Stimulated activated CD8-positive, alpha-beta memory T cell treated with anti-CD3 and anti-CD28 coated beads, Interleukin-4, amount 100 ng/mL, for 48 hours (primary cell): ENCODE measurements around the gene UROC1.

Experiments
- DNase-seq: peaks from one replicate; pipeline ENCODE4 v3.0.0-alpha.2; 2020

The UROC1 gene

GRCh38 chr3:126438746-126439145 is 78.8 kb downstream of the UROC1 start:
- DNase-seq = no peak

GRCh38 chr3:126438186-126438585 is 79.4 kb downstream of the UROC1 start:
- no peak for DNase-seq

- DNase-seq = peak; percentile 10
Observed at GRCh38 chr3:126436826-126437717, 80.5 kb downstream of the UROC1 start.

GRCh38 chr3:126435456-126436315 is 81.9 kb downstream of the UROC1 start:
- peak; percentile 16 for DNase-seq

GRCh38 chr3:126434931-126435411 is 82.6 kb downstream of the UROC1 start:
- peak; percentile 17 for DNase-seq

GRCh38 chr3:126434264-126434590 is 83.3 kb downstream of the UROC1 start:
- DNase-seq = peak; percentile 11

- no peak for DNase-seq
Observed at GRCh38 chr3:126433496-126434263, 83.9 kb downstream of the UROC1 start.

- peak; percentile 17 for DNase-seq
Observed at GRCh38 chr3:126433105-126433430, 84.5 kb downstream of the UROC1 start.

- no peak for DNase-seq
Observed at GRCh38 chr3:126432361-126433104, 85.0 kb downstream of the UROC1 start.
